Fibroblast of lung (primary cell): Measurements from ENCODE around the gene HES7. TPM values are rescaled to one million over a fixed set of nuclear protein-coding genes. Genes with fewer than 3 reads are reported as not detected.

ENCODE experiments used
- DNase-seq, 2 donors: peaks; one replicate each; pipeline versions ENCODE4 v3.0.0 to v3.0.0-alpha.2; 2010; ENCODE audit warnings: low read depth in 2 of 2
- H2AFZ ChIP-seq: 2 replicates; pipeline ENCODE4 v1.5.1; 2012; ENCODE audit warnings: low read length, control low read depth, inconsistent platforms
- H3K27ac ChIP-seq: 2 replicates; pipeline ENCODE4 v1.5.1; 2011; ENCODE audit warnings: low read length, control low read depth; ENCODE audit not compliant: insufficient read depth
- H3K27me3 ChIP-seq: 2 replicates; pipeline ENCODE4 v1.5.1; 2011; ENCODE audit warnings: mild to moderate bottlenecking, low read length; ENCODE audit not compliant: control insufficient read depth, insufficient read depth
- H3K36me3 ChIP-seq: 2 replicates; pipeline ENCODE4 v1.5.1; 2011; ENCODE audit warnings: low read length; ENCODE audit not compliant: control insufficient read depth, insufficient read depth
- H3K4me1 ChIP-seq: 2 replicates; pipeline ENCODE4 v1.5.1; 2011; ENCODE audit warnings: low read length; ENCODE audit not compliant: control insufficient read depth, insufficient read depth; ENCODE audit errors: extremely low read depth
- H3K4me2 ChIP-seq: 2 replicates; pipeline ENCODE4 v1.5.1; 2011; ENCODE audit warnings: low read length, control low read depth; ENCODE audit not compliant: insufficient read depth; ENCODE audit errors: extremely low read depth
- H3K4me3 ChIP-seq, 4 experiments: fragments of 200-600 bp in 1 of 4; sonication (generic) in 1 of 4; replicated peaks in 1 of 4; 2 replicates each; pipeline ENCODE4 v1.5.1; 2011 to 2016; ENCODE audit warnings: low read length in 4 of 4, low read depth in 3 of 4, mild to moderate bottlenecking in 3 of 4, control low read depth in 2 of 4, inconsistent platforms in 1 of 4, mixed read lengths in 1 of 4; ENCODE audit not compliant: insufficient read depth in 1 of 4; ENCODE audit errors: control extremely low read depth in 1 of 4
- H3K79me2 ChIP-seq: 2 replicates; pipeline ENCODE4 v1.5.1; 2012; ENCODE audit warnings: mild to moderate bottlenecking, low read length, inconsistent platforms; ENCODE audit not compliant: control insufficient read depth, insufficient read depth
- H3K9ac ChIP-seq: 2 replicates; pipeline ENCODE4 v1.5.1; 2011; ENCODE audit warnings: mild to moderate bottlenecking, low read length, control low read depth; ENCODE audit not compliant: insufficient read depth
- H3K9me3 ChIP-seq: 2 replicates; pipeline ENCODE4 v1.5.1; 2012; ENCODE audit warnings: low read depth, low read length; ENCODE audit not compliant: control insufficient read depth, insufficient read depth
- H4K20me1 ChIP-seq: 2 replicates; pipeline ENCODE4 v1.5.1; 2011; ENCODE audit warnings: low read length; ENCODE audit not compliant: control insufficient read depth, insufficient read depth; ENCODE audit errors: extremely low read depth
- CTCF ChIP-seq, 2 donors: IDR thresholded peaks in 1 of 2; conservative IDR thresholded peaks in 1 of 2; 1 replicate in 1 of 2; 2 replicates in 1 of 2; pipeline ENCODE4 v1.5.1; 2011 to 2012; ENCODE audit warnings: low read length in 2 of 2, control low read depth in 1 of 2, inconsistent platforms in 1 of 2, low read depth in 1 of 2, mild to moderate bottlenecking in 1 of 2
- EZH2 ChIP-seq: IDR thresholded peaks from 2 replicates; pipeline ENCODE4 v1.5.1; 2012; ENCODE audit warnings: low read length, control low read depth, mild to moderate bottlenecking; ENCODE audit errors: missing control alignments
- polyA plus RNA-seq, 2 donors: library from polyadenylated mRNA; depleted of rRNA in 1 of 2; stranded (reverse) in 1 of 2; unstranded in 1 of 2; fragments of >200 nt; gene quantifications; 2 replicates each; pipeline ENCODE4 v1.2.1, GENCODE V29; 2011 to 2012; ENCODE audit warnings: missing spikeins in 1 of 2
- total RNA-seq: library from RNA; depleted of rRNA; stranded (reverse); fragments of >200 nt; gene quantifications from 2 replicates; pipeline ENCODE4 v1.2.1, GENCODE V29; 2014

The HES7 gene
- total and polyA plus RNA-seq, 2 donors (not counting 1 experiment from before 2014, with no cell fraction given) = under 0.01 TPM; not detected in 1

GRCh38 chr17:8160224-8160577, 36.3 kb upstream of the HES7 start:
- H3K4me2 ChIP-seq = no peak overlapping the region
- no peaks in the 10 kb centered on the region for H4K20me1 ChIP-seq
- no peak overlapping the region for H3K4me3 ChIP-seq
- H3K27me3 ChIP-seq = no peaks in the 10 kb centered on the region
- TF ChIP-seq CTCF (conservative IDR thresholded peaks at IDR 0.05 in 1 of 2, IDR thresholded peaks at IDR 0.05 in 1 of 2; ENCODE audit: low read depth in 1 of 2, low read length in 2 of 2) (no peak), EZH2 (no peak)
- no peak for DNase-seq
- no peak overlapping the region for H3K9ac ChIP-seq
- peaks cover 44% of the 10 kb centered on the region for H3K4me1 ChIP-seq
- peaks cover 12% of the 10 kb centered on the region for H3K36me3 ChIP-seq
- peaks cover 18% of the 10 kb centered on the region for H3K79me2 ChIP-seq
- no peaks in the 10 kb centered on the region for H3K9me3 ChIP-seq
- no peak overlapping the region for H3K27ac ChIP-seq
- no peak overlapping the region for H2AFZ ChIP-seq

GRCh38 chr17:8159459-8160223, 35.7 kb upstream of the HES7 start:
- TF ChIP-seq CTCF (conservative IDR thresholded peaks at IDR 0.05 in 1 of 2, IDR thresholded peaks at IDR 0.05 in 1 of 2; ENCODE audit: low read depth in 1 of 2, low read length in 2 of 2) (no peak), EZH2 (no peak)
- H3K9ac ChIP-seq = no peak overlapping the region
- no peak overlapping the region for H3K4me3 ChIP-seq
- no peak overlapping the region for H3K27ac ChIP-seq
- H3K4me2 ChIP-seq = no peak overlapping the region
- no peaks in the 10 kb centered on the region for H3K9me3 ChIP-seq
- H4K20me1 ChIP-seq = no peaks in the 10 kb centered on the region
- peaks cover 12% of the 10 kb centered on the region for H3K36me3 ChIP-seq
- no peak for DNase-seq
- no peak overlapping the region for H2AFZ ChIP-seq
- no peaks in the 10 kb centered on the region for H3K27me3 ChIP-seq
- peaks cover 43% of the 10 kb centered on the region for H3K4me1 ChIP-seq
- peaks cover 18% of the 10 kb centered on the region for H3K79me2 ChIP-seq

GRCh38 chr17:8159032-8159400, 35.1 kb upstream of the HES7 start:
- no peak for DNase-seq
- no peak overlapping the region for H2AFZ ChIP-seq
- H3K79me2 ChIP-seq = peaks cover 18% of the 10 kb centered on the region
- no peak overlapping the region for H3K9ac ChIP-seq
- peaks cover 12% of the 10 kb centered on the region for H3K36me3 ChIP-seq
- TF ChIP-seq CTCF (conservative IDR thresholded peaks at IDR 0.05 in 1 of 2, IDR thresholded peaks at IDR 0.05 in 1 of 2; ENCODE audit: low read depth in 1 of 2, low read length in 2 of 2) (no peak), EZH2 (no peak)
- no peak overlapping the region for H3K27ac ChIP-seq
- H3K4me3 ChIP-seq = no peak overlapping the region
- H3K27me3 ChIP-seq = no peaks in the 10 kb centered on the region
- H3K9me3 ChIP-seq = no peaks in the 10 kb centered on the region
- no peaks in the 10 kb centered on the region for H4K20me1 ChIP-seq
- H3K4me2 ChIP-seq = no peak overlapping the region
- peaks cover 39% of the 10 kb centered on the region for H3K4me1 ChIP-seq
